HG02973 (cell line): ENCODE measurements around the gene SRRM2.

Experiments used
- ATAC-seq: cut with Tn5 transposase; IDR thresholded peaks from one replicate; pipeline ENCODE4 v1.9.1; 2021; ENCODE audit warnings: moderate library complexity; ENCODE audit not compliant: unreplicated experiment

Gene SRRM2

DNA sequence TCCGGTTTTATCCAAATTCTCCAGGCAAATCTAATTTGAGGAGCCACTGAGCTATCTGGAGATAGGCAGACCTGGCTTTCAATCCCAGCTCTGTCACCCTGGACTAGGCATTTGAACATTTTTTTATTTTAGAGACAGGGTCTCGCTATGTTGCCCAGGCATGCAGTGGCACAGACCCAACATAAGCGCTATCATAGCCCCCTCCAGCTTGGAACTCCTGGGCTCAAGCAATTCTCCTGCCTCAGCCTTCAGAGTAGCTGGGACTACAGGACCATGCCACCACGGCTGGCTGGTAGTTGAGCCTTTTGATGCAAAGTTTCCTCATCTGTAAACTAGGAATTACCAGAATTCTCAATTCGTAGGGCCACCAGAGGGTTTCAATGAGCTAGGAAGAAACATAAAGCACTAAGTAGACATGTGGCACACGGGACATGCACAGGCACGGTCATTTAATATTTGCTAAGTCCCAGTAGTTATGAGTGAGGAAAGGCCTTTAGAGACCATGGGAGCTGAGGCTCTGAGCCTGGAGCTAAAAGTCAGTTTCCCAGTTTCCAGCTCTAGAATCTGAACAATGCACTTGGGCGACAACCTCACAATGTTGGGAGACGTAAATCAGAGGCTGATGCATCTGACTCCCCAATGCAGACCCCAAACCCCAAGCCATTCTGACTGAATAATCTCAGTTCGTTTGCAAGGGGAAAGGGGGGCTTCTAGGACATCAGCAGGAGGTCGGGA lies 23.5 kb downstream of the SRRM2 start:
- ATAC-seq: no peak

DNA sequence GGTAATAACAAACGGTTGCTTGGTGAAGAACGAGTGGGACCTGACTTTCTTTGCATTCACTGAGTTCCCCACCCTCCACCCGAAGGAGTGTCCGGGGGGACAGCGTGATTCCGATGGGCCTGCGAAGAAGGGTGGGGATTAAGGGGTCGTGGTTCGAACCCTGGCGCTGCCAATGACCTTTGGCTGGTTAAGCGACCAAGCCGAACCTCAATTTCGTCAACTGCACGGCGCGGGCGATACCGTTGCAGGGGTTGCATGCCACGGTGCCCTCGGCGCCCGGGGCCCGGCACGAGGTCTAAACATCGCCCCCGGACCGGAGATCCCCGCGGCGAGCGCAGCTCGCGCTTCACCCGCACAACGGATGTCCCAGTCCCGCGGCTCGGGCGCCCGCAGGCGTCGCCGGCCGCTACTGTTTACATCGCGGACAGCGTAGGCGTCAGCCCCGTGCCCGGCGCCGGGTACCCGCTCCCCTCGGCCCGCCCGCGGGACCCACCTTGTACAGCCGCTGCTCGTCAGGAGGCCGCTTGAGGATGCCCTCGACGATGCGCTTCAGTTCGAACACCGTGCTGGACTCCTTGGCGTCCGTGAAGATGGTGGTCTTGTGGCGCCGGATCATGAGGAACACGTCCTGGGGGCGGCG lies 24.2 kb downstream of the SRRM2 start:
- ATAC-seq: no peak

DNA sequence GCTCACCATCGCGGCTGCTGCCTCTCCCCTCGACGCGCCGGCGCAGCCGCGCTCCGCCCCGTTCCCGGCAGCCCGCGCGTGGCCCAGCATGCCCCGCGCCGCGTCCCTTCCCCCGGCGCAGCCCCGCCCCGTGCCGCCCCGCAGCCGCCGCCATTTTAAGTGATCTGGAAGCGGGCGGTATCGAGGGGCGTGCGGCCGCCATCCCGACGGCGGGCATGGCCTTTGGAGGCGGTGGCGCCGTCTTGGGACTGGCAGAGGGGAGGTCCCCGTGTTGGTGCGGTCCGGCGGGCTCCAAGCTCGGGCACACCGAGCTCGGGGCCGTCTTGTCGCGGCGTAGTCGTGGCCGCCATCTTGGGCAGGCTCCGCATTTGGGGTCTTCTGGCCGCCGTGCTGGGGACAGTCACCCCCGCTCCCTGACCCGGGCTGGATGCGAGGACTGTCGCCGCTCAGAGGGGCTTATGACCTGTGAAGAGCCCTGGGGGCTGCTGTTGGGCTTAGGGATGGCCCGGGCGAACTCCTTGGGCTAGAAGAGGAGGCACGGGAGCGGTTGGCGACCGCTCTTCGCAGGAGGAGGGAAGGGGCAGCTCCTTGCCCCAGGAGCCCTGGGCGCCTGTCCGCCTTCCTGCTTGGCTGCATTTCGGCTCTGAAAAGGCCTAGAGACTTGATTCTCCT lies 24.9 kb downstream of the SRRM2 start, which contains the start of gene ELOB:
Gene ELOB (minus strand): TSS at position 50 of the 672 bp plus-strand sequence. CDS start 41 bp downstream, at position 9.
- ATAC-seq: no peak

DNA sequence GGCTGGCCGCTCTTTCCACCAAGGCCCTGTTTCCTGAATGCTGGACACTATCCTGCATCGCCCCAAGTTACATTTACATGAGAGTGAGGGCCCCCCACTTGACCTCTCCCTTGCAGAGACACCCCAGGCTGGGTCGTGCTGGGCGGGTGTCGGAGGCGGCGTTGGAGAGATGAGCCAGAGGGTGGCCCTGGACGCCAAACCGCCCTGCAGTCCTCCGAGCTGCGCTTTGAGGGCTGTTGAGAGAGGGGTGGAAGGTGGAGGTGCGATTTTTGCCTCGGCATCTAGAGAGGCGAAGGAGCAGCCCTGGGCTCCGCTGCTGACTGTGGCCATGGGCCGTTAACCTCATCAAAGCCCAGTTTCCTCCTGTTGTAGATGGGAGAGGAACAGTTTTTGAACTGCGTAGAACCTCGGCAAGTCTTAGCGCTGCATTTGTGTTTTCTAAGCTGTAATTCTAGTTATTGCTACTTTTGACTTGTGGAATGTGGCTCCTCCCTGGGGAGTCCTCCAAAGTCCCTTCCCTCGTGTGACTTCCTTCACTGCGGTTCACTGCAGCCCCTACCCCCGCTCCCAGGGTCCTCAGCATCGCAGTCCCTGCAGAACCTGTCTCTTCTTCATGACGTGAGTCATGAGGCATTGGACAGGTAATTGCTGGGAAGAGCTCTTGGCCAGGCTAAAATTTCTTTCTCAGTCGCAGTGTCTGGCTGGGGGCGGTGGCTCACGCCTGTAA lies 25.6 kb downstream of the SRRM2 start:
- no peak for ATAC-seq

DNA sequence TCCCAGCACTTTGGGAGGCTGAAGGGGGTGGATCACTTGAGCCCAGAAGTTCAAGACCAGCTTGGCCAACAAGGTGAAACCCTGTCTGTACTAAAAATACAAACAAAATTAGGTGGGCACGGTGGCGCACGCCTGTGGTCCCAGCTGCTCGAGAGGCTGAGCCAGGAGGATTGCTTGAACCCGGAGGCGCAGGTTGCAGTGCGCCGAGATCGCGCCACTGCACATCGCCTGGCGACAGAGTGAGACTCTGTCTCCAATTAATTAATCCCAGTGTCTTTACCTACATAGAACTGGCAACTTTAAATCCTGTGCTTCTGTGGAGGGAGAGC lies 26.2 kb downstream of the SRRM2 start:
- ATAC-seq: no peak

DNA sequence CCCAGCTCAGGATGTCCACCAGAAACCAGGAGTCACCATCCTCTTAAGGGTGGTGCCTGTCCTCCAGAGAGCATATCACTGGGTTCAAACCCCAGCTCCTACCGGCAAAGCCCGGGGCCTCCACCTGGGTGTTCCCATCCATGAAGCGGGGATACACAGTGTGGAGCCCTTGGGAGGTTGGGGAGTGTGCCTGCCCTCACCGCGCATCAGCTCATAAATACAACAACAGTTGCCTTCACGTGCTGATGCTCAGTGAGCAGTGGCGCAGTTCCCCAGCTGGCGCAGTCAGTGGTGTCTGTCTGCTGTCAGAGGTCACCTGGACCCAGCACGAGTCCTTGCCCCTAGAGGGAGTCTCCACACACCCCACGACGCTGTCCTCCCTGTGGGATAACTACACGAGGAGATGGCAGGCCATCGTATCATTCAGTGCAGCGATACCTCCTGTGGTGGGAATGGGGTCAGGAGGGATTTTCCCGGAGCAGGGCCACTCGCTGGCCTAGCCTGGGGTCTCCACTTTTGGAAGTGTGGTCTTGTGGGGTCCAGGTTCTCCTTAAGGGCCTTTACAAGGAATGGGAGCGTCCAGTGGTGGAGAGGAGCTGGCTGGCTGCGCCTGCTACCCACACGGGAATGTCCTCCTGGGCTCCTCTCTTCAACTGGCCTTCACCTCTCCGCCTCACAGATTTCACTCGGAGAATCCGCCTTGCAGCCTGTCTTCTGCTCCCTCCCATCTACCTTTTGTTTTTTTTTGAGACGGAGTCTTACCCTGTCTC lies 26.9 kb downstream of the SRRM2 start:
- no peak for ATAC-seq

DNA sequence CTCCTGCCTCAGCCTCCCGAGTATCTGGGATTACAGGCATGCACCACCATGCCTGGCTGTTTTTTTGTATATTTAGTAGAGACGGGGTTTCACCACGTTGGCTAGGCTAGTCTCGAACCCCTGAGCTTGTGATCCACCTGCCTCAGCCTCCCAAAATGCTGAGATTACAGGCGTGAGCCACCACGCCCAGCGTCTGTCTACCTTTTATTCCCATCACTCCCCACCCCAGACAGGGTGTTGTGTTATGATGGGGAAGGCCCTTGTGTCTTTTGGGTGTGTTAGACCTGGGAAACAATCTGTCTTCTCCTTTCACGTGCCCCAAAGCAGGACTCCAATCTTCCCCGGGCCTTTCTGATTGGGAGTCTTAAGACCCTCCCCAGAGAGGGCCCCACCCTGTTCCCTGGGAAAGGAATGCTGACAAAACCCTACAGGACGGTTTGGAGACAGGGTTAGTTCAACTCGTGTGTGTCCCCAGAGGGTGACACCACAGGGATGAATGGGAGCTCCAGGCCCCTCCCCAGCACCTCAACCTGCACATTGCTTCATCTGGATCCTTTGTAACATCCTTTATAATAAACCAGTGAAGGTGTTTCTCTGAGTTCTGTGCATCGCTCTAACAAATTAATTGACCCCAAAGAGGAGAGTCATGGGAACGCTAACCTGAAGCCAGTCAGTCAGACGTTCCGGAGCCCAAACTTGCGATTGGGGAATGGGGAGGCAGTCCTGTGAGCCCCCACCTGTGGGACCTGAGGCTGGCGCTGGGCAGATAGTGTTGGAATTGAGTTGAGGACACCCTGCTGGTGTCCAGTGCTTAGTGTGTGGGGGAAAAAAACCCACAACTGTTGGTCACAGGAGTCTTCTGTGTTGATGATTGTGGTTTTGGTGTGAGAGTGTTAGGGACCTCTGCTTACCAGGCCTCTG lies 27.8 kb downstream of the SRRM2 start:
- no peak for ATAC-seq

DNA sequence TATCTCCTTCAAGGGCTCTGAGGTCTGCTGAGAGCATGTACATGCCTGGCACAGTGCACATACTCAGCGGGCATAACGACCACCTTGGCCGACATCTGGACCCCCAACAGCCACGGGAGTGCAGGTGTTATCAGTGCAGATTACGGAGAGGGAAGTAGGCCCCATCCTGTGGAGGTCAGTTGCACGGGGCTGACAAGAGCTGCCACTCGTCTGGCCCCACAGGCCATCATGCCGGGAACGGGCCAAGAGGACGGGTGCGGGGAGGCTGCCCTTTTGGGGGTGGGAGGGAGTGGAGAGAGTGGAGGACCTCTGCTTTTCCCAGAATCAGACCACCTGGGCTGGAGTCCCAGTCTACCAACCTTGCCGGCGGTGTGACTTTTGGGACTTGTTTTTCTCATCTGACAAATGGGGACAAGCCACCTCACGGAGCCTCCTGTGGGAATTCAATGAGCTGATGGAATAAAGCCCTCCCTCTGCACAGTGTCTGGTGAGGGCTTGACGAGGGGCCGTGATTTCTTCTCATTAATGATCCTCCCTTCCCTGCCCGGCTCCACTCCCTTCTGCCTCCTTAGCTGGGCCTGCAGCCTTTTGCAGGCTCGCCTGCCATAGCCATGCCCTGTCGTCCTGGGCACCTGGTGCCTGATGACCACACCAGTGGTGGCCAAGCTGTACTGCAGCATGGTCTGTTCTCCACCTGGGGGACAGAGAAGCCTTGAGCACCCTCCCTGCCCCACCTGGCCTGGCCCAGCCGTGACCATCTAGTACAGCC lies 30.3 kb downstream of the SRRM2 start:
- no peak for ATAC-seq

DNA sequence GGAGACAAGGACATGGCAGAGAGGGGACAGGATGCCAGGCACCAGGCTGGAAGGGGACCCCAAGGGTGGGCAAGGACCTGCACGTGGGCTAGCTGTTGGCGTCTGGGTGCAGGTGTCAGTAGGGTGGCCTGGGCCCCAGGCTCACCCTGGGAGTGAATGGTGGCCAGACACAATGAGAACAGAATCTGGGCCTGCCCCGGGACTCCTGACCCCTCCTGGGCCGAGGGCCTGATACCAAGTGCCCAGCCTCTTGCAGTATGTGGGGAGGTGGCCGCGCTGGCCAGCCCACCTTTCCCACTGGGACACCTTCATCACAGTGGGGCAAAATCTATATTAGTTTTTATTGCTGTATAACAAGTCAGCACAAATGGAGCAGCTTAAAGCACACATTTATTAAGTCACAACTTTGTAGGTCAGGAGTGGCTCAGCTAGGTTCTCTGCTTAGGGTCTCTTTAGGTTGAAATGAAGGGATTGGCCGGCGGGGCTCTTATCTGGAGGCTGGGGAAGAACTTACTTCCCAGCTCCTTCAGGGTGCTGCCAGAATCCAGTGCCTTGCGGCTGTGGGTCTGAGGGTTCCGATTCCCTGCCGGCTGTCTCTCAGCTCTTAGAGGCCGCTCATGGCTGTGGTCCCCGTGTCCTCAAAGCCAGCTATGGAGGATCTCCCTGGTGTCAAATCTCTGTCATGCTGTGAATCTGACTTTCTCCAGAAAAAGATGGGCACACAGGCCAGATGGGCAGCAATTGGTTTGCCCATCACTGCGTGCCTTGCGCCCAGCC lies 31.3 kb downstream of the SRRM2 start:
- no peak for ATAC-seq

DNA sequence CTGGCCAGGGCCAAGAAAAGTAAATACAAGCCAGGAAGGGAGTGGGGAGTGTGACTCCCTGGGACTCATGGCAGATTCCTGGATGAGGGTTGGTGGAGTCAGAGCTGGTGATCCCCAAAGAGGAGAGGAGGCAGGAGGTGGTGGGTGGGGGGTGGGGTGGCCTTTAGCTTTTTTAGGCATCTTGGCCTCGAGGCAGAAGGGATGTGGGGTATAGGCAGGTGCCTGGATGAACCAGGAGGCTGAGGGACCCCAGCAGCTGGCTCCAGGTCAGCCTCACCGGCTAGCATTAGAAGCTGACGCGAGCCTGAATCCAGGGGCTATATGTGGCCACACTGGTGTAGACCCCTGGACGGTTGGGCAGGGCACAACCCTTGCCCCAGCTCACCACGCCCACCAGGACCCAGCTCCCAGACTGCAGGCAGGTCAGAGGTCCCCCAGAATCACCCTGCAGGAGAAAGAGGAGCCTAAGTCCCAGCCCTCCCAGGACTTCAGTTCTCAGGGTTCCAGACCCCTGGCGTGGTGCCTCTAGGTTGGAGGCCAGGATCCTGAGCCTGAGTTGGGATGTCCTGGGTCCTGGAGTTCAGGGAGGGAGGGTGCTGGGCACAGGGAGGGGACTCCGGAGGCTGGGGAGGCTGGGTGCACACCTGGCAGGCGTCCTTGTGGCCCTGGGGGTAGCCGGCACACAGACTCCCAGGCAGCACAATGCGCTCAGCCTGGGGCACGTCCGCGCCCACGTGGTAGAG lies 32.1 kb downstream of the SRRM2 start:
- ATAC-seq: no peak

DNA sequence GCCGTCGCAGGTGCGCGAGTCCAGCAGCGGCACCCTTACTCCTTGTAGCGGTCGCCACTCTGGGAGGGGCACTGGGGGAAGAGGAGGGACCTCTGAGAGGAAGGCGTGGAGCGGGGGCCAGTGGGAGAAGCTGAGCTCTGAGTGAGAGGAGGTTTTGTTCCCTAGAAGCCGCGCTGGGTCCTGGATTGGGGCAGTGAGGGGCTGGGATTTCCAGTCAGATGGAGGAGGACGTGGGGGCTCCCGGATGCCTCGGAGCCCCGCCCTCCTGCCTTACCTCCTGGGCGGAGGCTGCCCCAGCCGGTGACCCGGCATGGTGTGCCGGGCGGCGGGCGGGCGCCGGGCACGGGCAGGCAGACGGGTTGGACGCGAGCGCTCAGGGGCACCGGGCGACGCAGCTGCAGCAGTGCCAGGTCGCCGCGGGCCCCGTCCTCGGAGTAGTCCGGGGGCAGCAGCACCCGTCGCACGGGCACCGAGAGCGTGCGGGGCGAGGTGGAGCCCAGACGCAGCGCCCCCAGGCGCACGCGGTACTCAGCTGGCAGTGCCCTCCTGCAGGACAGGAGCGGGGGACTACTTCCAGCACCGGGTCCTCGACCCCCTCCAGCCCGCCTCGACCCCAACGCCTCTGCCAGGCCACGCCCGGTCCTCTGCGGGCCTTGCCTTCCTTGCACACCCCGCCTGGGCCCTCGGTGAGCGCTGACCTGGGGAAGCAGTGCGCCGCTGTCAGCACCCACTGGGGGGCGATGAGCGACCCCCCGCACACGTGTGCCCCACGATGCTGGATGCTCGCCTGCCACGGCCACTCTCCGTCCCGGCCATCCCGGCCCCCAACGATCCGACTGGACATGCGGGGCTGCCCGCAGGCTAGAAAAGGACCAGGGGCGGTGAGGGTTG lies 32.9 kb downstream of the SRRM2 start:
- ATAC-seq: no peak

DNA sequence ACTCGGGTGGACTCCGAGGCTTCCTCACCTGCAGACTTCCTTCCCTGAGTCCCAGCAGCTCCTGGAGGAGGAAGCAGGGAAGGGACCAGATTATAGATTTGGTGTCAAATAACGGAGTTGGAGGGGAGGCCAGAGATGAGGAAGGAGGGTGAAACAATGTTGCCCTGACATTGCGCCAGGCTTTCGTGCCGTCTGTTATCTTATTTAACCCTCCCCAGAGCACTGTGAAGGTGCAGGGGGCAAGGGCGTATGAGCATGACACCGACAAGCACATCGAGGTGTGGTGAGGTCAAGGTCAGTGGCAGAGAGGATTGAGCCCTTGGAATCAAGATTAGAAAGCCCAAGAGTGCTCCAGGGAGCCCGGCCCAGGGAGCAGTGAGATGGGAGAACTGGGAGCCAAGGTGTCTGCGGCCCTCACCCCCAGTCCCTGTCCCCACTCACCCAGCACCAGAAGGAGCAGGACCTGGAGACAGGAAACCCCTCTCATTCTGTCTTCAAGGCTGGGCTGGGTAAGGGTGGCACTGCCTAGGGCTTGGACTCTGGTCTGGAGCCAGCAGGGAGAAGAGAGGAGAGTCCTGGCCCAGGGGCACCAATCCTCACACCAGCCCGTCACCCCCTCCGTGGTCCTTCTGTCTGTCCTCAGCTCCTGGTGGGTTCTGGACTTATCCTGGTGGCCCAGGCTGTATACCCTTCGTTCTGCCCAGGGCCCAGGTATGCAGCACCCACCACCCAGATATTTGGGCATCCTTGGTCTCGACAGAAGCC lies 33.8 kb downstream of the SRRM2 start:
- ATAC-seq: no peak

DNA sequence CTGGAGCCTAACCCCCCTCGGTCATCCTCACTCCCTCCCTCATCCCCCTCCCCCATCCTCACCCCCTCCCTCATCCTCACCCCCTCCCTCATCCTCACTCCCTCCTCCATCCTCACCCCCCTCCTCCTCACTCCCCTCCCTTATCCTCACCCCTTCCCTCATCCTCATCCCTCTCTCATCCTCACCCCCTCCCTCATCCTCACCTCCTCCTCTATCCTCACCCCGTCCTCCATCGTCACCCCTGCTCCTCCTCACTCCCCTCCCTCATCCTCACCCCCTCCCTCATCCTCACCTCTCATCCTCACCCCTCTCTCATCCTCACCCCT lies 34.4 kb downstream of the SRRM2 start:
- no peak for ATAC-seq

DNA sequence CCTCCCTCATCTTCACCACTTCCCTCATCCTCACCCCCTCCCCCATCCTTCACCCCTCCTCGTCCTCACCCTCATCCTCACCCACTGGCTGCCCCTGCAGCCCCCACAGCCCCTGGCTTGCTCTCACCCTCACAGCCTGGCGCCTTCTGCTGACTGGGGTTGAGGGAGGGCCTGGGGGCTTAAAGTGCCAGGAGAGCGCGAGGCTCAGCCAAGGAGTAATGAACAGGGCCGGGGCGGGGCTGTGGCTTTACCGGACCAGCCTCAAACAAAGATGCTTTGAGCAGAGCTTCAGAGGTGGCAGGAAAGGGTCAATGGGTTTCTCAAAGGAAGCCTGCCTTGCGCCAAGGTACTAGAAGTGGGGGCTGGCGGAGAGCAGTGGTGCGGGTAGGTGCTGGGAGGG lies 35.0 kb downstream of the SRRM2 start, which contains the start of gene PRSS33:
Gene PRSS33 (minus strand): TSS at position 155 of the 400 bp plus-strand sequence. CDS start 1,013 bp downstream, outside the sequence.
- no peak for ATAC-seq

DNA sequence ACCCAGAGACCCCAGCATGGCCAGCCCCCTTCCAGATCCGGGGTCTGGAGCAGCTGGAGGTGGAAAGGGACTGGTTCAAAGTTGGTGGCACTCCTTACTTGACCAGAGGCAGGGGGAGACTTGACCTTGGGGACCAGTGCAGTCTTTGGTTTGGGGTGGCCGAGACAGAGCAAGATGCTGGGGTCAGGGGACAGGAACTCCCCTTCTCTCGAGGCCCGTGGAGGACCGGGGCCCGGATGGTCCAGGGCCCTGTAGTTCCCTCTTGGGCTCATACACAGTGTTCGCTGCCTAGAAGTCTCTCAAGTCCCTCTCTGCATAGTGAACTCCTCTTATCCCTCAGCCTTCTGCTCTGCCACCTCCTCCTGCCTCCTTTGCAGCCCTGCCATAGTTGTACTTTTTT lies 35.5 kb downstream of the SRRM2 start:
- no peak for ATAC-seq

DNA sequence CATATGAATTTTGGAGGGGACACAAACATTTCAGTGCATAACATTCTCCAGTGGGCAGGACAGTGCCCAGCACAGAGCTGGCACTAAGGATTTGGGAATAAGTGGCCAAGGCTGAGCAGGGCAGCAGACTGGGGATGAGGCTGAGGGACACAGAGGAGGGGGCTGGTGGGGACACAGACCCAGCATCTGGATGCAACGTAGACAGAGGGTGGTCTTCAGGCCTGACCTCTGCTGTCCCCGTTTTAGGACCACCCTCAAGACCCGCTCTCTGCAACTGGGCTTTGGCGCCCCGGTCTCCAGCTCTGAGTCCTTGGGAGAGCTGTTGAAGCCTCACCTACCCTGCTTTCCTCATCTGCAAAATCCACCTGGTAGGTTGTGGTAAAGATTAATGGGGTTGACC lies 38.2 kb downstream of the SRRM2 start:
- ATAC-seq: no peak
